Prostate gland (tissue), 2 donors: Measurements from ENCODE around the gene TPD52L2.
"Not testable (repeated sequence)": the region's sequence is repeated elsewhere in the genome, so short reads cannot be mapped to it uniquely, and the experiment has no call there.

Experiments used
- CTCF ChIP-seq, 4 experiments: fragments of 200-600 bp in 2 of 4; fragments of 450-650 bp in 2 of 4; sonication (generic) in 2 of 4; IDR thresholded peaks; 1 replicate in 3 of 4; 2 replicates in 1 of 4; pipeline ENCODE4 v1.5.1; 2016 to 2019; ENCODE audit warnings: antibody characterized with exemption in 4 of 4, mild to moderate bottlenecking in 2 of 4, moderate library complexity in 2 of 4
- POLR2A ChIP-seq: fragments of 450-650 bp; IDR thresholded peaks from one replicate; pipeline ENCODE4 v1.6.1; 2016; ENCODE audit warnings: antibody characterized with exemption, mild to moderate bottlenecking

GRCh38 chr20:63916371-63916939 is 51.4 kb downstream of the TPD52L2 start:
- not testable (repeated sequence) for TF ChIP-seq CTCF (IDR thresholded peaks at IDR 0.05); POLR2A
